Activated naive CD4-positive, alpha-beta T cell treated with anti-CD3 and anti-CD28 coated beads for 36 hours (primary cell): ENCODE results near the gene RHOB. TPM values are rescaled to one million over a fixed set of nuclear protein-coding genes. Genes with fewer than 3 reads are reported as not detected.

ENCODE experiments used
- CTCF ChIA-PET: fragments of 350-600 bp; sonication (Branson Sonifier 250); formaldehyde crosslinking; loops from one replicate; lab custom pipeline; 2021; ENCODE audit warnings: antibody characterized with exemption; lab: Charles Lee
- DNase-seq: peaks from one replicate; pipeline ENCODE4 v3.0.0-alpha.2; 2020
- H3K27ac Mint-ChIP-seq: one replicate; pipeline ENCODE4 v1.8.0; 2021; ENCODE audit warnings: mild to moderate bottlenecking, mixed read lengths
- H3K27me3 Mint-ChIP-seq: one replicate; pipeline ENCODE4 v1.8.0; 2021; ENCODE audit warnings: low read depth, mixed read lengths
- H3K36me3 Mint-ChIP-seq: one replicate; pipeline ENCODE4 v1.8.0; 2021; ENCODE audit warnings: low read depth, mixed read lengths
- H3K4me1 Mint-ChIP-seq: one replicate; pipeline ENCODE4 v1.8.0; 2021; ENCODE audit warnings: low read depth, mixed read lengths
- H3K4me3 Mint-ChIP-seq: one replicate; pipeline ENCODE4 v1.8.0; 2021; ENCODE audit warnings: mild to moderate bottlenecking, moderate library complexity, mixed read lengths
- H3K9me3 Mint-ChIP-seq: one replicate; pipeline ENCODE4 v1.8.0; 2021; ENCODE audit warnings: mixed read lengths
- intact Hi-C: fragments of 100-400 bp; cut with micrococcal nuclease; formaldehyde crosslinking; loops from one replicate; pipeline ENCODE4 v1.15.1; 2023
- total RNA-seq, 2 experiments: library from RNA; stranded (reverse); gene quantifications; one replicate each; pipeline ENCODE4 v1.2.3, GENCODE V29; 2021

Gene RHOB
- 1 to 10 TPM; 1.8 to 2.0 TPM for total RNA-seq

DNA sequence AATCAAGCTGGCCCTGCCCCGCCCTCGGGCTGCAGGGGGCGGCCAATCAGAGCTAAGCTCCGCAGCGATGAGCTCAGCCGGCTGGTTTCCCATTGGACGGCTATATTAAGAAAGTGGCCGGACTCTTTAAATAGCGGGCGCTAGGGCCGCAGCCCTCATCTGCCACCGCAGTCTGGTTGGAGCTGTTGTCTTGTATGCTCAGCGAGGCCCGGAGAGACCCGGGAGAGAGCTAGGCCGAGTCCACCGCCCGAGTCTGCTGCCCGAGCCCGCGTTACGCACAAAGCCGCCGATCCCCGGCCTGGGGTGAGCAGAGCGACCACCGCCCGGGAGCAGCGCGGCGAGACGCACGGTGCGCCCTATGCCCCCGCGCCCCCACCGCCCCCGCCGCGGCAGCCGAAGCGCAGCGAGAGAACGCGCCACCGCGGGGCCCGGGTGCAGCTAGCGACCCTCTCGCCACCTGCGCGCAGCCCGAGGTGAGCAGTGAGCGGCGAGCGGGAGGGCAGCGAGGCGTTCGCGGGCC lies at the start of gene RHOB:
TSS of gene RHOB (plus strand) at position 158 of the 520 bp plus-strand sequence. CDS start 392 bp downstream, outside the sequence.
- peaks cover 2% of the 10 kb centered on the region for H3K36me3 Mint-ChIP-seq
- CTCF ChIA-PET = interaction anchor here (0.7 to 4.6 kb wide), 14 partner anchors 8 to 219 kb away, joined by 3 to 37 read pairs (median 5); partner anchors contain the start of gene HS1BP3
- peaks cover 3% of the 10 kb centered on the region for H3K27me3 Mint-ChIP-seq

GRCh38 chr2:20397811-20398447 lies 48.9 kb upstream of the RHOB start:
- H3K4me3 Mint-ChIP-seq = no peak overlapping the region

More for the DNA sequence above, at the start of gene RHOB:
- intact Hi-C loops = loop anchor here (1.0 to 5.0 kb wide), 6 partner anchors 96 to 544 kb away; partner anchors contain the start of genes HS1BP3, LAPTM4A and LDAH
- Mint-ChIP-seq H3K27ac (no peak within 1 kb of the TSS), H3K4me1 (peaks cover 11% of the 10 kb centered on the region), H3K9me3 (no peaks in the 10 kb centered on the region), H3K4me3 (peak within 1 kb of the TSS; percentile 76)
- DNase-seq = peak; percentile 91

DNA sequence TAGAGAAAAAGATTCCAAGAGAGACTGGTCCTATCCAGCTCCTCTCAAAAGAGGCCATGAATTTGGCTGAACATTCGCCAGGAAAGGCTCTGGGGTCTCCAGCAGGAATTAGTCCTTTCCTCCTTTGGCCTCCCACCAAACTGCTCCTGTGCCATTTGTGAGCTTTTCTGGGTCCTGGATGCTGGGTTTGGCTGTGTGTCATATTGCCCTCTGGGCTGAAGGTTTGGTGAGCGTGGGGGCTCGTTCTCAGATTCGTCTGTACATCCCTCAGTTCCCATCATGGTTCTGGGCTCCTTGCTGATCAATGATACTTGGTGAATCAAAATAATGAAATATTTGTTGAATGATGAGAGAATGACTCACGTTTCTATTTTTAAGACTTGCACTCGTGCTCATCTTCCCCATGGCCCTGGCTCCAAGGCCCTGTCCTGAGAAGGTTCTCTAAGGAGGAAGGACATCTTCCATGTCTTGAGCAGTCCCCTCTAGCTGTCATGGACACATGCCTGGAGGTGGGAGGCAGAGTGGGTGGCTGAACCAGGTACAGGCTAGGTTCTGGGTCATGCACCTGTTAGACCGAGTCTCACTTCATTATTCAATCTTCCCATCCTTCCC lies 47.8 kb upstream of the RHOB start:
- H3K36me3 Mint-ChIP-seq = no peaks in the 10 kb centered on the region
- CTCF ChIA-PET = interaction anchor here (3.0 kb wide), 1 partner anchor 12 kb away, joined by 16 read pairs; no protein-coding TSS in a partner anchor
- H3K27me3 Mint-ChIP-seq = peaks cover 2% of the 10 kb centered on the region
- H3K4me3 Mint-ChIP-seq = no peak overlapping the region
- H3K27ac Mint-ChIP-seq = no peak overlapping the region
- no peaks in the 10 kb centered on the region for H3K9me3 Mint-ChIP-seq
- no peak for DNase-seq
- intact Hi-C loops = no loop called here
- no peaks in the 10 kb centered on the region for H3K4me1 Mint-ChIP-seq

More at GRCh38 chr2:20397811-20398447, 48.9 kb upstream of the RHOB start:
- intact Hi-C loops = no loop called here
- DNase-seq = no peak
- Mint-ChIP-seq H3K36me3 (no peaks in the 10 kb centered on the region), H3K27ac (no peak overlapping the region), H3K9me3 (no peaks in the 10 kb centered on the region), H3K27me3 (peaks cover 4% of the 10 kb centered on the region), H3K4me1 (no peaks in the 10 kb centered on the region)
- CTCF ChIA-PET = interaction anchor here (0.8 kb wide), 1 partner anchor 118 kb away, joined by 3 read pairs; no protein-coding TSS in a partner anchor

DNA sequence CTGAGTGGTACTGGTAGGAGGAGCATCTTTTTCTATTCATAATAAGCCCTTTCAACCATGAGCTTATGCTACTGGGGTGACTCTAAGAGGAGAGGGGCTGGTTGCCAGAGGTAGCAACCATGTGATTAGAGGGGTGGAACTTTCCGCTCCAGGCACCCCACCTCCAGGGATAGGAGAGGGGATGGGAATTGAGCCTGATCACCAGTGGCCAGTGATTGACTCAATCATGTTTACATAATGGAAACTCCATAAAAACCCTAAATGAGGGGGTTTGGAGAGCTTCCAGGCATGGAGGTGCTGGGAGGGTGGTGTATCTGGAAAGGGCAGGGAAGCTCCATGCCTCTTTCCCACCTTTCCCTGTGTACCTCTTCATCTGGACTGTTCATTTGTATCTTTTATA lies 46.6 kb upstream of the RHOB start:
- no peaks in the 10 kb centered on the region for H3K9me3 Mint-ChIP-seq
- H3K27me3 Mint-ChIP-seq = peaks cover 2% of the 10 kb centered on the region
- CTCF ChIA-PET = interaction anchor here (0.5 to 3.0 kb wide), 2 partner anchors 10 to 53 kb away, joined by 3 to 16 read pairs; no protein-coding TSS in a partner anchor
- no peaks in the 10 kb centered on the region for H3K36me3 Mint-ChIP-seq
- H3K4me1 Mint-ChIP-seq = no peaks in the 10 kb centered on the region
- H3K4me3 Mint-ChIP-seq = no peak overlapping the region
- H3K27ac Mint-ChIP-seq = no peak overlapping the region
- intact Hi-C loops = no loop called here
- DNase-seq = no peak

DNA sequence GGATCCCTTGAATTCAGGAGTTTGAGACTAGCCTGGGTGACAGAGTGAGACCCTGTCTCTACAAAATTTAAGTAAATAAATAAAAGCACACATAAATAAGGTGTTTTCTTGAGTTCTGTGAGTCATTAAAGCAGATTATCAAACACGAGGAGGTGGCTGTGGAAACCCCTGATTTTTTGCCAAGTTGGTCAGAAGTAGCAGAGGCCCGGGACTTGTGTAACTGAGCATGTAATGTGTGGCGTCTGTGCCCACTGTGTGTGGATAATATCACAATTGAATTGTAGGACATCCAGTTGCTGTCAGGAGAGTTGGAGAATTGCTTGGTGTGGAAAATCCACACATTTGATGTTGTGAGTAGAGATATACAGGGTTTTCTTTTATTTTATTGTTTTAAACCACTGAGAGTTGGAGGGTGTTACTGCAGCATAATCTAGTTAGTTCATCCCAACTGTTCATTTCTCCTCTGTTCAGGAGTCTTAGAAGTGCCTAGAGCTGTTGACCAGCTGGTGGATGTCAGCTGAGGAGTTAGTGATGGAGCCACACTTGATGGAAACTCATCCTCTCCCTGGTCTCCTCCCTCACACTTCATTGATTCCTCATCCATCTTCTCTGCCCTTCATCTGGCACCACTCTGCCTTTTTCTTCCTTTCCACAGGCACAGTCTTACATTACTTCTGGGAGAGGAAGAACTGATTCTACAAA lies 45.9 kb upstream of the RHOB start:
- CTCF ChIA-PET = interaction anchor here (0.5 to 3.0 kb wide), 2 partner anchors 10 to 54 kb away, joined by 3 to 16 read pairs; no protein-coding TSS in a partner anchor
- no peak for DNase-seq

GRCh38 chr2:20401489-20401835 lies 45.4 kb upstream of the RHOB start:
- intact Hi-C loops = no loop called here
- DNase-seq = no peak
- CTCF ChIA-PET = interaction anchor here (3.0 kb wide), 1 partner anchor 9 kb away, joined by 16 read pairs; no protein-coding TSS in a partner anchor
- Mint-ChIP-seq H3K27me3 (peaks cover under 1% of the 10 kb centered on the region), H3K27ac (no peak overlapping the region), H3K4me3 (no peak overlapping the region), H3K4me1 (no peaks in the 10 kb centered on the region), H3K36me3 (no peaks in the 10 kb centered on the region), H3K9me3 (no peaks in the 10 kb centered on the region)

More for the DNA sequence above, 45.9 kb upstream of the RHOB start:
- no peaks in the 10 kb centered on the region for H3K9me3 Mint-ChIP-seq
- peaks cover 2% of the 10 kb centered on the region for H3K27me3 Mint-ChIP-seq
- intact Hi-C loops = no loop called here
- no peak overlapping the region for H3K27ac Mint-ChIP-seq
- H3K36me3 Mint-ChIP-seq = no peaks in the 10 kb centered on the region
- H3K4me3 Mint-ChIP-seq = no peak overlapping the region
- H3K4me1 Mint-ChIP-seq = no peaks in the 10 kb centered on the region

GRCh38 chr2:20403774-20404312 lies 43.0 kb upstream of the RHOB start:
- intact Hi-C loops = no loop called here
- CTCF ChIA-PET = interaction anchor here (1.4 to 1.7 kb wide), 2 partner anchors 8 to 247 kb away, joined by 6 to 7 read pairs; partner anchors contain the start of gene HS1BP3
- H3K36me3 Mint-ChIP-seq = peaks cover 2% of the 10 kb centered on the region
- no peak for DNase-seq
- H3K9me3 Mint-ChIP-seq = peaks cover 7% of the 10 kb centered on the region
- no peaks in the 10 kb centered on the region for H3K4me1 Mint-ChIP-seq
- H3K4me3 Mint-ChIP-seq = no peak overlapping the region
- no peak overlapping the region for H3K27ac Mint-ChIP-seq
- no peaks in the 10 kb centered on the region for H3K27me3 Mint-ChIP-seq

- Mint-ChIP-seq H3K4me3 (no peak overlapping the region), H3K9me3 (peaks cover 16% of the 10 kb centered on the region), H3K4me1 (no peaks in the 10 kb centered on the region), H3K36me3 (peaks cover 2% of the 10 kb centered on the region), H3K27me3 (no peaks in the 10 kb centered on the region), H3K27ac (no peak overlapping the region)
- DNase-seq = no peak
- intact Hi-C loops = no loop called here
- CTCF ChIA-PET = interaction anchor here (1.1 to 1.7 kb wide), 2 partner anchors 21 to 246 kb away, joined by 3 to 7 read pairs; partner anchors contain the start of gene HS1BP3
Observed at GRCh38 chr2:20404950-20405349, 41.9 kb upstream of the RHOB start.

- Mint-ChIP-seq H3K4me3 (no peak overlapping the region), H3K27ac (no peak overlapping the region), H3K4me1 (no peaks in the 10 kb centered on the region), H3K9me3 (peaks cover 18% of the 10 kb centered on the region), H3K36me3 (peaks cover 2% of the 10 kb centered on the region), H3K27me3 (no peaks in the 10 kb centered on the region)
- no peak for DNase-seq
- intact Hi-C loops = no loop called here
- CTCF ChIA-PET = interaction anchor here (0.8 to 4.5 kb wide), 3 partner anchors 9 to 233 kb away, joined by 3 to 47 read pairs (median 16); no protein-coding TSS in a partner anchor
Observed at GRCh38 chr2:20409039-20409438, 37.8 kb upstream of the RHOB start.

DNA sequence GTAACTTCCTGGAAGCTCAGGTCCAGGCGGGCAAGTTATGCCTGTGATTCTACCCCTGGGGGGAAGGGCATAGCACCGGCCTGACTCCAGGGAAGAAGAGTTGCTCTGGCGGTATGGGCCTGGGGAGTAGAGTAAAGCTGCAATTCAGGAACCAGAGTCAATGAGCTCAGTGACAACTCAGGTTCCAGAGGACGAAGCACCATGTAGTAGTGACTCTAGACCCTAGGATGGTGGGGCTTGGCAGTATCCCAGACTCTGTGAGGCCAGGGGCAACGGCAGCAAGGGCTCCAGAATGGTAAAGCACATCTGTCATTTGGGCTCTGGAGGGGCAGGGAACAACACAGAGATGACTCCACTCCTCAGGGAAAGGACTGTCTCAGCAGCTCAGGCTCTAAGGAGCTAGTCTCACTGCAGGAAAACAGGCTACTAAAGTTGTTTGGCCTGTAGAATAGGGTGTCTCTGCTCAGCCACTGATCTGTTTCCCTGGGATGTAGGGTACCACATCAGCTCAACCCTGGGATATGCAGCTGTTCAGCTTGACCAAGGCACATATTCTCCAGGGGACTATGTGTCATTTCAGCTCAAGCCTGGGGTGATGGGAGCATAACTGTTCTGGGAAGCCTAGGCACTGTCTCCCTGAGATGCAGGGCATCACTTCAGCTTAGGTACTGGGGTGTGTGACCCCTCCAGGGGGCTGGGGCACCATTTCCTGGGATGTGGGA lies 36.2 kb upstream of the RHOB start:
- CTCF ChIA-PET = interaction anchor here (0.6 to 4.6 kb wide), 35 partner anchors 7 to 415 kb away, joined by 3 to 54 read pairs (median 5); partner anchors contain the start of genes HS1BP3 and RHOB
- peaks cover 2% of the 10 kb centered on the region for H3K27me3 Mint-ChIP-seq
- no peak for DNase-seq
- H3K4me3 Mint-ChIP-seq = no peak overlapping the region
- H3K4me1 Mint-ChIP-seq = no peaks in the 10 kb centered on the region
- intact Hi-C loops = loop anchor here (1.0 kb wide), 2 partner anchors 232 to 241 kb away; partner anchors contain the start of gene HS1BP3
- no peak overlapping the region for H3K27ac Mint-ChIP-seq
- peaks cover 18% of the 10 kb centered on the region for H3K9me3 Mint-ChIP-seq
- H3K36me3 Mint-ChIP-seq = peaks cover 2% of the 10 kb centered on the region

GRCh38 chr2:20411361-20411894 lies 35.4 kb upstream of the RHOB start:
- H3K4me3 Mint-ChIP-seq = no peak overlapping the region
- DNase-seq = peak; percentile 84
- H3K9me3 Mint-ChIP-seq = peaks cover 18% of the 10 kb centered on the region
- CTCF ChIA-PET = interaction anchor here (0.7 to 4.6 kb wide), 32 partner anchors 8 to 415 kb away, joined by 3 to 54 read pairs (median 5); partner anchors contain the start of genes HS1BP3 and RHOB
- intact Hi-C loops = loop anchor here (1.0 kb wide), 2 partner anchors 231 to 240 kb away; partner anchors contain the start of gene HS1BP3
- H3K27ac Mint-ChIP-seq = no peak overlapping the region
- H3K36me3 Mint-ChIP-seq = peaks cover 2% of the 10 kb centered on the region
- peaks cover 2% of the 10 kb centered on the region for H3K27me3 Mint-ChIP-seq
- H3K4me1 Mint-ChIP-seq = no peaks in the 10 kb centered on the region
